Measurements from ENCODE around the gene AKAP10. TPM values are rescaled to one million over a fixed set of nuclear protein-coding genes. Genes with fewer than 3 reads are reported as not detected.

AKAP10 gene
- total and polyA plus RNA-seq, 2 donors from 2014 or later = 8.3 to 43.7 TPM

- no peak for TF ChIP-seq CTCF (IDR thresholded peaks at IDR 0.05; ENCODE audit: borderline replicate concordance, extremely low read depth, insufficient read depth)
- Histone ChIP-seq H3K4me1 (ENCODE audit: control insufficient read depth in 2 of 3, insufficient read depth in 2 of 3, low read depth in 1 of 3, low read length in 3 of 3) (no peaks in the 10 kb centered on the region), H3K36me3 (ENCODE audit: control insufficient read depth in 2 of 3, insufficient read depth in 3 of 3, low read length in 3 of 3) (peaks cover 3 to 27% (median 15%) of the 10 kb centered on the region in 3 donors), H3K27me3 (ENCODE audit: control insufficient read depth, insufficient read depth, low read length) (no peaks in the 10 kb centered on the region), H3K9ac (ENCODE audit: low read length in 3 of 3) (no peak overlapping the region), H3K4me3 (ENCODE audit: low read length in 3 of 3) (no peak overlapping the region), H3K9me3 (ENCODE audit: control insufficient read depth in 2 of 3, insufficient read depth in 1 of 3, low read length in 3 of 3) (no peaks in the 10 kb centered on the region), H3K27ac (ENCODE audit: low read depth in 2 of 2, low read length in 2 of 2) (no peak overlapping the region)
- intact Hi-C loops (cut with DNase I) = no loop called here
- FAIRE-seq (no peak), DNase-seq (no peak)
Measured at GRCh38 chr17:19939993-19940721, 37.5 kb downstream of the AKAP10 start.

GRCh38 chr17:19938736-19939135 is 38.9 kb downstream of the AKAP10 start:
- Histone ChIP-seq H3K9me3 (ENCODE audit: control insufficient read depth in 2 of 3, insufficient read depth in 1 of 3, low read length in 3 of 3) (no peaks in the 10 kb centered on the region), H3K27me3 (ENCODE audit: control insufficient read depth, insufficient read depth, low read length) (no peaks in the 10 kb centered on the region), H3K4me3 (ENCODE audit: low read length in 3 of 3) (no peak overlapping the region), H3K4me1 (ENCODE audit: control insufficient read depth in 2 of 3, insufficient read depth in 2 of 3, low read depth in 1 of 3, low read length in 3 of 3) (no peaks in the 10 kb centered on the region), H3K36me3 (ENCODE audit: control insufficient read depth in 2 of 3, insufficient read depth in 3 of 3, low read length in 3 of 3) (peaks cover 13 to 33% (median 25%) of the 10 kb centered on the region in 3 donors), H3K9ac (ENCODE audit: low read length in 3 of 3) (no peak overlapping the region), H3K27ac (ENCODE audit: low read depth in 2 of 2, low read length in 2 of 2) (no peak overlapping the region)
- FAIRE-seq (no peak), DNase-seq (no peak)
- no peak for TF ChIP-seq CTCF (IDR thresholded peaks at IDR 0.05; ENCODE audit: borderline replicate concordance, extremely low read depth, insufficient read depth)
- intact Hi-C loops (cut with DNase I) = no loop called here

GRCh38 chr17:19937522-19937921 is 40.1 kb downstream of the AKAP10 start:
- FAIRE-seq = no peak
- Histone ChIP-seq H3K27me3 (ENCODE audit: control insufficient read depth, insufficient read depth, low read length) (no peaks in the 10 kb centered on the region), H3K4me3 (ENCODE audit: low read length in 3 of 3) (no peak overlapping the region), H3K9me3 (ENCODE audit: control insufficient read depth in 2 of 3, insufficient read depth in 1 of 3, low read length in 3 of 3) (no peaks in the 10 kb centered on the region), H3K4me1 (ENCODE audit: control insufficient read depth in 2 of 3, insufficient read depth in 2 of 3, low read depth in 1 of 3, low read length in 3 of 3) (no peaks in the 10 kb centered on the region), H3K36me3 (ENCODE audit: control insufficient read depth in 2 of 3, insufficient read depth in 3 of 3, low read length in 3 of 3) (peaks cover 13 to 34% (median 27%) of the 10 kb centered on the region in 3 donors), H3K9ac (ENCODE audit: low read length in 3 of 3) (no peak overlapping the region), H3K27ac (ENCODE audit: low read depth in 2 of 2, low read length in 2 of 2) (no peak overlapping the region)
- intact Hi-C loops (cut with DNase I) = no loop called here
- DNase-seq = no peak
- TF ChIP-seq CTCF (IDR thresholded peaks at IDR 0.05; ENCODE audit: borderline replicate concordance, extremely low read depth, insufficient read depth) = no peak

Data from kidney (tissue), 14 donors.